HG03039 (cell line): Measurements from ENCODE around the gene MARCHF6.
"Not testable (repeated sequence)": the region's sequence is repeated elsewhere in the genome, so short reads cannot be mapped to it uniquely, and the experiment has no call there.

Experiments
- ATAC-seq: cut with Tn5 transposase; IDR thresholded peaks from one replicate; pipeline ENCODE4 v1.9.1; 2021; ENCODE audit warnings: mild to moderate bottlenecking, moderate library complexity; ENCODE audit not compliant: unreplicated experiment

Gene MARCHF6

DNA sequence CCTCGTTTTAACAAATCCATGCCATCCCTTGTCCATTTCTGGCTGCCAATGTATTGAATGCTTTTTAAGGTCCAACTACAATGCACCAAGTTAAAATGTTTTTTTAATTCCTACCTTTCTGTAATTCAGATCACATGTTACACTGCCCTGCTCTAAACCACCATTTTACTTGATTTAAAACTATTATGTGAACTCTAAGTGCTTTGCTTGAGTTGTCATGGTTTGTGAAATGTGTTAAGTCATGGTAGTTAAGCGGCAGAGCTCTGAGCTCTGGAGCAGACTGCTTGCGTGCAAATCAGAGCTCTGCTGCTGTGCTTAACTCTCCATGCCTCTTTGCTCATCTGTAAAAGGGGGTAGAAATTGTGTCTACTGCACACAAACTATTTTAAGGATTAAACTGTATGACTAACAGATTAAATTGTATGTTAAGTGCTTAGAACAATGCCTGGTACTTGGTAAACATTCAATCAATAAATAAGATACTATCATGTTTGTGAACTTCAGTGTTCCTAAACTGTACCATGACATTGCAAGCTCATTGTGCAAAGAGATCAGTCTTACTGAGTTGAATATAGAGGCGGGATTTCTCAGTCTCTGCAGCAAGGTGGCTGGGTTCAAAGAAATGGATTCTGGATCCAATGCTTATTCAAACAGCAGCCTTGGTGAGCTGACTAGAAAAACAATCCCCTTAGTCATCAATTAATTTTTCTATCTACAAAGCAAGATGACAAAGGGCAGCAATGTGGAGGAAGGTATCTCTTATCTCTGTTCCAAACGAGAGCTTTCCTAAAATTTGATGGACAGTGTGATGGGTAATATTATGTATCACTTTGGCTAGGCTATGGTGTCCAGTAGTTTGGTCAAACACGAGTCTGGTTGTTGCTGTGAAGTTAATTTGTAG, 29.7 kb upstream of the MARCHF6 start:
- ATAC-seq: no peak

DNA sequence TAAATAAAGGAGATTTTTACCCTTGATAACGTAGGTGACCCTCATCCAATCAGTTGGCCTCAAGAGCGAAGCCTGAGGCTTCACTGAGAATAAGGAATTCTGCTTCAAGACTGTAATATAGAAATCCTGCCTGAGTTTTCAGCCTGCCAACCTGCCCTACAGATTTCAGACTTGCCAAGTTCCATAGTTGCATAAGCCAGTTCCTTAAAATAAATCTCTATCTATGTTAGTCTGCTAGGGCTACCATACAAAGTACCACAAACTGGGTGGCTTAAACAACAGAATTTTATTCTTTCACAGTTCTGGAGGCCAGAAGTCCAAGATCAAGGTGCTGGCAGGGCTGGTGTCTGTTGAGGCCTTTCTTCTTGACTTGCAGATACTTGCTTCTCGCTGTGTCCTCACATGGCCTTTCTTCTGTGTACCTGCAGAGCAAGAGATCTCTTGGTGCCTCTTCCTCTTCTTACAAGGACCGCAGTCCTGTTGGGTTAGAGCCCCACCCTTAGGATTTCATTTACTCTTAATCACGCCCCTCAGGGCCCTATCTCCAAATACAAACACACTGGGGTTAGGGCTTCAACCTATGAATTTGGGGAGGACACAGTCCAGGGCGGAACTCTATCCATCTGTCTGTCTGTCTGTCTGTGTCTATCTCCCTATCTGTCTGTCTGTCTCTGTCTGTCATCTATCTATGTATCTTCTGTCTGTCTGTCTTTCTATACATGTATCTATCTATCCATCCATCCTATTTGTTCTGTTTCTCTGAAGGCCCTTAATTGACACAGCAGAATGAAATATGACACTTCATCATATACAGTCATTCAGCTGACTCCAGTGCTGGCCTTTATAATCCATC, 28.8 kb upstream of the MARCHF6 start:
- no peak for ATAC-seq

DNA sequence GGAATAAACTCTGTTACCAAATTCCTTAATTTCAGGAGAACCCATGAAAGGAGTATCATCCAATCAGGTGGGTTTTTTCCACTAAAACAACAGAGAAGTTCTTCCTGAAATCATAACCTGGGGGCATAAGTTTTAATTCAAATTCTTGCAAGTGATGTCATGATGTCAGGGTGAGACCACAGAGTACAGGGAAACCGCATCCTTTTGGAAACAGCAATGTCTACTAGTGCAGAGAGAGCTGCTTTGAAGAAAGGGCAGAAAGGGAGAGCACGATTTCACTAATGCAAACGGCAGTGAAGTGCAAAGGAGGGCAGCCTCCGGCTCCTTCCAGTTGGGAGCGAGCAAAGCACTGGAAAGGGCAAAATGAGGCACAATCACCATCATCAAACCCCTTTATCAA, 25.2 kb upstream of the MARCHF6 start:
- ATAC-seq: no peak

DNA sequence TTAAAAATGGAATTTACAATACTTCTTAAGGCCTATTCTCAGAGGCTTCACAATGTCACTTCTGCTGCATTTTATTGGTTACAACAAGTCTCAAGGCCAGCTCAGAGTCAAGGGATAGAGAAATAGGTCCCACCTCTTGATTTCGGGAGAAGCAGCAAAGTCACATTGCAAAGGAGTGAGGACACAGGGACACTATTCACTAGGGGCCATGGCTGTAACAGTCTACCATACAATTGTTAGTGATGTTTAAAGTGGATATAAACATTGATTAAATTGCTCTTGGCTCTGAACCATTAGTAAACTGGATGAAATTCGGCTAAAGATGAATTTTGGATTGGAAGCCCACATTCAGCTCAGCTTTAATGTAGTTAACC, 24.1 kb upstream of the MARCHF6 start:
- ATAC-seq: no peak

DNA sequence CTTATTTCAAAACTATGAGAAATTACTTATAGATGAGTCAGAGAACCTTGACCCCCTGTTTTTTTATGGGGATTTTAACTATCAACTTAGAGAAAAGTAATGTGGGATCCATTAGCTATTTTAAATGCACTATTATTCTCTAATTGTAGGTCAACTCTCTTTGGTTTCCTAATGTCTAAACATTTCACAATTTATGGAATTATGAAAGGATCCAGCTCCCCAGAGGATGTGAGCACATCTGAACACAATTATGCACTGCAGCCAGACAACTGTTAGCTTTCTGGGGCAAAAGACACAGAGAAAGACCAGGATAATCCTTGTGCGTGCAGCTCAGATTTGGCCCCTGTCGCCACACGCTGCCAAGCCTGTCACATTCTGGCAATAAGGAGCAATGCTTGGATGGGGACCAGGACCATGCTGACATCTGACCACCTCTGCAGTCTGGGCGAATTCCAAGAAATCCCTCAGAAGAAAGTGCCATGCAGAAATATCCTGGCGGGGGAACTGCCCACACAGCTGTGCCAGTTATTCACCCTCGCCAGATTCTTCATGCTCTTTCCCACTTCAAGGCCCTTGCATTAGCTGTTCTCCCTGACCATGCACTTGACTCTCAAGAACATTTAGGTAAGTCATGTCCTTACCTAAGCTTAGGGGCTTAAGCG, 23.5 kb upstream of the MARCHF6 start:
- no peak for ATAC-seq

DNA sequence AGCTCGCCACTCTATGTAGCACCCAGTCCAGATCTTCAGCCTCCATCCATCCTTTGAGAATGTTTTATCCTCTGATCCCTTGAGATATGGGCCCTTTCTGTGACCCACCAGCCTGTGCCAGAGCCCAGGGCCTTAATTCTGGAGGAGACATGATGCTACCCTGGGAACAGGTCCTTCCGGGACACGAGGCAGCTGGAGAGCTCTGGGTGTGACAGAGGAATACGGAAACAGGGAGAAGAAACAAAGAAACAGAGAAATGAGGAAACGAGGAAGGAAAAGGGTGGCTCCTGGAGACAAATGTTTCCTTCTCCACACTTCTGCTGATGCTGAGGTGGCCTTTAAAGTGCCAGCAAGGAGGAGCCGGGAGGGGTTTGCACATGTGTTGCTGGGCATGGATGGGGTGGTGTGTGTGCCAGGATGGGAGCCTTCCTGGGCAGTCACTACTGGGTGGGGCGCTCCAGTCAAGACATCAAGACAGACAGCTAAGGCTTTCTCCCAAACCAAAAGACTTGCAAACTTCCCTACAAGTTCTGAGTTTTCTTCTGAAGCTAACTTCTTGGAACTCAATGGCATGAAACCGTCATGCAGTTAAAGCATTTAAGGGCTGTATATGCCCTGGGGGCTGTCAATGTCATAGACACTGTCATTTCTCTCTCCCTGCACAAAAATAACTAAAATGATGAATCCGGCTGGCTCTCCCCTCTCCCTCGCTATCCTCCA, 22.8 kb upstream of the MARCHF6 start:
- no peak for ATAC-seq

DNA sequence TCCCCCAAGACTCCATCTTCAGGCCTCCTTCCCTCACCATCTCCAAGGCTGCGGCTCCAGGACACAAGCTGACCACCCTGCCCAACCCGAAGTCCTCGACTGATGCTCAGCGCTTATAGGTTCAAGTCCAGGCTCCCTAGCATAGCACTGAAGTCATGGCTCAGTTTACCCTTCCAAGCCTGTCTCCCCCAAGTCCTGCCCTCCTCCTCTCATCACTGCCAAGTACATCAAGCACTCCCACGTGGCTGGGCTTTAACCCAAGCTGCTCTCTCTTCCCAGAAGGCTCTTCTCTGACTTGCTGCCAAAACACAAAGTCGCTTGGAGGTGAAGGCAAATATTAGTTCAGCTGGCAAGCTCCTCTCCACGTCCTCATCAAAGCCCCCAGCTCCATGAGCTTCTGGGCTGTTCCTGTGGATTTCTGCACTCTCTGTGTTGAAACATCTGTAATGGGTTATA, 22.1 kb upstream of the MARCHF6 start:
- no peak for ATAC-seq

DNA sequence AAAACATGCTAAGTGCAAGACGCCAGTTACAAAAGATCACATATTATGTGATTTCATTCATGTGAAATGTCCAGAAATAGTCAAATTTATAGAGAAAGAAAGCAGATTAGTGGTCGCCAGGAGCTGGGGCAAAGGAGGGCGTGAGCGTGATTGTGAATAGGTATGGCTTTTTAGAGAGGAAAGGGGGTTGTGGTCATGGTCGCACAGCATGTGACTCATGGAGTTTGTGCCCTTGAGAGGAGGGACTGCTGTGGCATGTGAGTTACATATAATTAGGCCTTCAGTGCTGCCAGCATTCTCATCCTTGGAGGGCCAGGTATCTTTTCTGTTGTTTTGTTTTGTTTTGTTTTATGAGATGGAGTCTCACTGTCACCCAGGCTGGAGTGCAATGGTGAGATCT, 21.2 kb upstream of the MARCHF6 start:
- ATAC-seq: no peak

DNA sequence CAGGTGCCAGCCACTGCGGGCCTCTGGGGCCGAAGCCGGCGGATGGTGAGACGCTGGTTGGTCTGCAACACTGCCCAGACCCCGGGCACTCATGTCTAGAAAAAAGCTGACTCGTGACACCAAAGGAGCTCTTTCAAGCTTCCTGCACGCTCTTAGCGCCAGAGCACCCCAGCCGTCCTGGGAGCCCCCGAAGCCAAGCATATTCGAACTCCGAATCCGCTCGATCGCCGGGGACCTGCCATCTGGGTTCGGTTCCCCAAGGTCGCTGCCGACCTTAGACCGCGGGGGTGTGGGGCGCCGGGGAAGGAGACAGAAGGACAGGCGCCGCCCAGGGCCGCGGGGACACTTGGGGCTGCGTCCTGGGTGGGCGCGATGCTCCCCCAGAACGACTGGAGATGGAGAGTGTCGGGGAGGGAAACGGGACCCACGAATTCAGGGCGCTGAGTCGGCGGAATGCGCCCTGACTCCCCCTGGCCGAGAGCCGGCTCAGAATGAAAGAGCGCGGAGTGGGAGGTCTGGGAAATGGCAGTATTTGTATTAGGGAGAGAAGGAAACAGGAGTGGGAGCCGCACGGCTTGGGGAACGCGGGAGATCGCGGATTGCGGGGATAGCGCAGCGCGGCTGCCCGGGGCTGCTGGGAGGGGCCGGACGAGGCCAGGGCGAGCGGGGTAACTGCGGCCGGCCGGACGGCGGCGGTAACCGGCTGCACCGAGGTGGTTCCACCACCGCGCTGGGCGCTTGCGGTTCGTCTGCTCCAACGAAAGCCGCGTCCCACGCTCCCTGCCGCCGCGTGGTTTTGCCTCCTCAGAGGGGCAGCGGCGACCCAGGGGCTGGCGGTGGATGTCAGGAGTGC, 20.1 kb upstream of the MARCHF6 start:
- no peak for ATAC-seq

DNA sequence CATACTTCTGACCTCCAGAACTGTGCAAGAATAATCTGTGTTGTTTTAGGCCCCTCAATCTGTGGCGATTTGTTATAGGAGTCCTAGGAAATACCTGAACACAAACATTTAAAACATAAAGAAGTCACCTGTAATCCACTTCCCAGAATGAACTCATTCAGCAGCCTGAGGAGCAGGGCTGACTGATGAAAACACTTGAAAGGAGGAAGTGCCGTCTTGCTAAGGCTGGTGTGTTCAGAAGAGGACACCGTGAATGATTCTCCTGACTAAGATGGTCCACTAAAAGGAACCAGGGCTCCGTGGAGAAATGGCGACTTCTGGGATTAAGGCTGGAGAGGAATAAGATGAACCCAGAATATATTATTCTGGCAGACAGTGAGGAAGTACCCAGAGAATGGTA, 18.7 kb upstream of the MARCHF6 start:
- no peak for ATAC-seq

DNA sequence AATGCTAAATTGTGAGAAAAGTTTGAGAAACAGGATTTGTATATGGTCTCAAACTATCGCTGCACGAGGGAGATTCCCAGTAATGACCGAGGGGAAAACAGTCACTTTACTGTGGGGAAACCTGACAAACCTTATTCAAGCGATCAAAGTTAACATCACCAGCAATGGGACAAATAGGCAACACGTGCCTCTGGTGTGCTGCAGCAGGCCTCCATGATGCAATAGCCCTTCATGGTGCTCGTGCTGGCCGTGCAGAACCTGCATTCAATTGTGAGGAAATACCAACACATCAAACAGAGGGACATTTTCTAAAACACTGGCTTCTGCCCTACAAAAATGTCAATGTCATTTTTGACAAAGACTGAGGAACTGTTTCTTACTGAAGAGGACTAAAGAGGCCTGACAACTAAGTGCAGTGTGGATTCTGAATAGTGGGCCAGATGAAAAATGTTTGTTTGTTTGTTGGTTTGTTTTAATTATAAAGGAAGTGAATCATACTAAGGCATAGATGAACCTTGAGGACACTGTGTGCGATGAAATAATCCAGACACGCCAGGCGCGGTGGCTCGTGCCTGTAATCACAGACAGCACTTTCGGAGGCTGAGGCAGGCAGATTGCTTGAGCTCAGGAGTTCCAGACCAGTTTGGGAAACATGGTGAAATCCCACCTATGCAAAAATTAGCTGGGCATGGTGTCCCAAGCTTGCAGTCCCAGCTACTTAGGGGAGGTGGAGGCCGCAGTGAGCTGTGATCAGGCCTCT, 17.6 kb upstream of the MARCHF6 start:
- ATAC-seq: no peak

DNA sequence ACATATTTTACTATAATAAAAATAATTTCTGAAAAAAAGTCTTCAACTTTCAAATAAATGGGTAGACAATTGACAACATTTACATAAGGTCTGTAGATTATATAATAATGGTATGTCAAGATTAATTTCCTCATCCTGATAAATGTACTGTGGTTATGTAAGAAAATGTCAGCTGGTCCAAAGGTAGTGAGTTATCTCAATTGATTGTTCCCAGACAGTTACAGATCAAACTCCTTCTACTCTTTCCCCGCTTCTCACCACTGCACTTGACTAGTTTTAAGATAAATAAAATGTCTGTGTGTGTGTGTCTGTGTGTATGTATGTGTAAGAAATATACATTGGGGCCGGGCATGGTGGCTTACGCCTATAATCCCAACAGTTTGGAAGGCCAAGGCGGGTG, 16.4 kb upstream of the MARCHF6 start:
- no peak for ATAC-seq

DNA sequence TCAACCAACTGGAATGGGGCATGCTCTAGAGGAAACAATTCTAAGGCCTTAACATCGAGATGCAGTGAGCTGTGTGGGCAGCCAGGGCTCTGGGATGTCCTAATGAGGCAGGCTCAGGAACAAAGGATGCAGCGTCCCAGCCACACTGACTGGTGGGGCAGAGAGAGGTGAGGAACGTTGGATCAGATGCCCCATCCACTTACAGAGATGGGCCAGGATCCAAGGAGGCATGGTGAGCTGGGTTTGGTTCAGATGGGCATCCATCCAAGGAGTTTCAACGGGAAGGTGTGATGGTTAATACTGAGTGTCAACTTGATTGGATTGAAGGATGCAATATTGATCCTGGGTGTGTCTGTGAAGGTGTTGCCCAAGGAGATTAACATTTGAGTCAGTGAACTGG, 15.5 kb upstream of the MARCHF6 start:
- no peak for ATAC-seq

DNA sequence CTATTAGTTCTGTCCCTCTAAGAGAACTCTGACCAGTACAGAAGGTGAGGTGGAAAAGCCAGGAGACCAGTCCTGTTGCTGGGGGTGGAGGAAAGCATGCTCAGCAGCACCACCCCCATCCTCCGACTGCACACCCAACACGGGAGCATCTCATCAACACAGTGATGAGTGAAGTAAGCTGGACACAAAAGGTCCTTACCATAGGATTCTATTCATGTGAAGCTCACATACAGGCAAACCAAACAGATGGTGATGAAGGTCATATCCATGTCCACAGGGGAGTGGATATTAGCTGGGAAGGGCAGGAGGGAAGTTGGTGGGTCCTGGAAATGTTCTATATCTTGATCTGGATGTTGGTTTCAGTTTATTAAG, 14.8 kb upstream of the MARCHF6 start:
- ATAC-seq: no peak

DNA sequence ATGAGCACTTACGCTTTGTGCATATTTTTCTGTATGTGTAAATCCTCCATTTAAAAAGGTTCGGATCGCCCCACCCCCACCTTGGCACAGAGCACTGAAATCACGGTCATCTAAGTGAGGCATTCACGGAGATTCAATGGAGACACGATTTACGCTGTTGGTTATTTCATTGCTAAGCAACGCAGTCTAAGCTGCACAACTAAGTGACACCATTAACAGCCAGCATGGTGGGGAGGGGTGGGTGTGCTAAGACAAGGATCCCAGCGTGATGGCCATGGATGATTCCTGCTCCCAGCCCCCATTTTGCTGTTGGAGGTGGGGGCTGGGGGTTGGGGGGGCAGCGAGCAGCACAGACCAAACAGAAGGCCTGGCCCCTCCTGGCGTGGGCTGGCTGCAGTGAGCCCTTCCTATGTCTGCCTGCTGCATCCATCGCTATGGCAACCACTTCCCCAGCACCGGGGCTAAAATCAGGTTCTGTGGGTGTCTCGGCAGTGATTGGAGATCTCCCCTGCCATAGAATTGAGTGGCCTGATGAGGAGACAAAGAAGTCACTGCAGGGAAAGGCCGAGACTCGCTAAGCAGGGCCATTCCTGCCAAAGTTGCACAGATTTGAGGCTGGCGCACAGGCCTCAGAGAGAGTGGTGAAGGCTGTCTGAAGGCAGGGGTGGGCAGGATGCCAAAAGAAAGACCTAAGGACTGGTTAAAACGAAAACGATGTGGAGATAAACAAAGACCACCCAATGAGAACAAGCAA, 14.3 kb upstream of the MARCHF6 start:
- no peak for ATAC-seq

DNA sequence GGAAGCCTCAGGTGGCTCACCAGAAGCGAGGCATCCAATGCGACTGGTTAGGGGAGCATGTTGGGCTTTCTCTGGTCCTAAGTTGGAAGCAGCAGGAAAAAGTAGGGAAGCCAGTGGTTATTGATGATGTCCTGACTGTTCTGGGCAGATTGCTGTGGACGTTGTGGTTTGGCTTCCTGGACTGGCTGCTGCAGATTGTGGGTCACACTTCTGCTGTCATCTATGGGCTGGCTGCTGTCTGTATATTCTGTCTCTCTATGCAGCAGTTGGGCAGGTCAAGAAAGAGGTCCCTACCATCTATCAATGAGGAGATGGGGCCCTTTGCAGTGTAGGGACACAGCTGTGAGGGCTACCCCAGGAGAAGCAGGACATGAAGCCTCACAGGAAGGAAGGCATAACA, 13.5 kb upstream of the MARCHF6 start:
- ATAC-seq: no peak

DNA sequence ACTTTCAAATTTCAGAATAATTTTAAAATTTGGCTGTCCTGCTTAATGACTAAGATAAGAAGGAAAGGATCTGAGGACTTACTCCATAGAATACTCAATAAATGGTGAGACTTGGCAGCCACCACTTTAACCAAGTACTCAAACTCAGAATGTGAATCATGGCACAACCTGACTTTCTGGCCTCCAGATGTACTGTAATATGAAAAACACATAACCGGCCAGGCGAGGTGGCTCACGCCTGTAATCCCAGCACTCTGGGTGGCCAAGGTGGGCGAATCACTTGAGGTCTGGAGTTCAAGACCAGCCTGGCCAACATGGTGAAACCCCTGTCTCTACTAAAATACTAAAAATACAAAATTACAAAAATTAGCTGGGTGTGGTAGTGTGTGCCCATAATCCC, 10.0 kb upstream of the MARCHF6 start:
- ATAC-seq: no peak

DNA sequence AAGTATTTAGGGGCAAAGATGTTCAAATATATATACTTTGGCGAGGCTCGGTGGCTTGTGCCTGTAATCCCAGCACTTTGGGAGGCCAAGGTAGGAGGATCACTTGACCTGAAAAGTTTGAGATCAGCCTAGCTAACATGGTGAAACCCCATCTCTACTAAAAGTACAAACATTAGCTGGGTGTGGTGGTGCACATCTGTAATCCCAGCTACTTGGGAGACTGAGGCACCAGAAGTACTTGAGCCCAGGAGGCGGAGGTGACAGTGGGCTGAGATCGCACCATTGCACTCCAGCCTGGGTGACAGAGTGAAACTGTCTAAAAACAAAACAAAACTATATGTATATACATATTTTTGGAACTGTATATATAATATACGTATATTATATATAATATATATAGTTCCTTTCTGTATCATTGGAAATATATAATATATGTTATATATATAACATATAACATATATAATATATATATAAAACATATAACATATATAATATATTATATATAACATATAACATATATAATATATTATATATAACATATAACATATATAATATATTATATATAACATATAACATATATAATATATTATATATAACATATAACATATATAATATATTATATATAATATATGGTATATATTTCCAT, 8.9 kb upstream of the MARCHF6 start:
- not testable (repeated sequence) for ATAC-seq
